MCF 10A (cell line): Measurements from ENCODE around the gene POLR1F. TPM values are rescaled to one million over a fixed set of nuclear protein-coding genes. Genes with fewer than 3 reads are reported as not detected.

Experiments used
- BruUV-seq: library from RNA; stranded (reverse); fragments of 400-500 nt; replicated peaks from 2 replicates; lab custom pipeline; 2021; lab: Mats Ljungman, UMichigan
- CTCF ChIA-PET: fragments of 300-600 bp; sonication (Branson Sonifier 250); formaldehyde crosslinking; extraction: SDS; loops from one replicate; lab custom pipeline; 2021; ENCODE audit warnings: antibody characterized with exemption, inconsistent platforms; lab: Yijun Ruan, JAX
- POLR2A ChIA-PET: fragments of 300-600, 350-650 bp; sonication (Branson Sonifier 250); formaldehyde crosslinking; extraction: SDS; loops from one replicate; lab custom pipeline; 2020; ENCODE audit warnings: antibody characterized with exemption, inconsistent platforms; lab: Yijun Ruan, JAX
- DNase-seq: peaks from one replicate; pipeline ENCODE4 v3.0.0-alpha.2; 2018; ENCODE audit not compliant: unreplicated experiment
- H3K27ac Mint-ChIP-seq: one replicate; pipeline ENCODE4 v1.8.0; 2022; ENCODE audit warnings: mild to moderate bottlenecking, low read depth, mixed read lengths; ENCODE audit not compliant: unreplicated experiment
- H3K27me3 Mint-ChIP-seq: one replicate; pipeline ENCODE4 v1.8.0; 2022; ENCODE audit warnings: mixed read lengths; ENCODE audit not compliant: insufficient read depth, unreplicated experiment
- H3K36me3 Mint-ChIP-seq: one replicate; pipeline ENCODE4 v1.8.0; 2022; ENCODE audit warnings: mild to moderate bottlenecking, moderate library complexity, mixed read lengths; ENCODE audit not compliant: insufficient read depth, unreplicated experiment
- H3K4me1 Mint-ChIP-seq: one replicate; pipeline ENCODE4 v1.8.0; 2022; ENCODE audit warnings: mixed read lengths; ENCODE audit not compliant: insufficient read depth, unreplicated experiment
- H3K4me3 Mint-ChIP-seq: one replicate; pipeline ENCODE4 v1.8.0; 2022; ENCODE audit warnings: mild to moderate bottlenecking, moderate library complexity, mixed read lengths; ENCODE audit not compliant: unreplicated experiment
- H3K9me3 Mint-ChIP-seq: one replicate; pipeline ENCODE4 v1.8.0; 2022; ENCODE audit warnings: mixed read lengths; ENCODE audit not compliant: unreplicated experiment
- CTCF ChIP-seq: fragments of 200-600 bp; IDR thresholded peaks from one replicate; pipeline ENCODE4 v1.8.0; 2022; ENCODE audit warnings: antibody characterized with exemption, mild to moderate bottlenecking; ENCODE audit not compliant: unreplicated experiment
- intact Hi-C: fragments of 100-400 bp; cut with micrococcal nuclease; formaldehyde crosslinking; loops from 2 replicates; pipeline ENCODE4 v1.14.1; 2022
- total RNA-seq: library from RNA; stranded (reverse); gene quantifications from 2 replicates; pipeline ENCODE4 v1.2.3, GENCODE V29; 2022

The POLR1F gene
- total RNA-seq, 1 experiment from 2014 or later, result 22.8 TPM

- no TSS peak for BruUV-seq
- no peak overlapping the region for H3K27ac Mint-ChIP-seq
- no peaks in the 10 kb centered on the region for H3K9me3 Mint-ChIP-seq
- no peaks in the 10 kb centered on the region for H3K4me1 Mint-ChIP-seq
- POLR2A ChIA-PET, result no interaction called here
- no peak overlapping the region for H3K4me3 Mint-ChIP-seq
- no peak for TF ChIP-seq CTCF
- no peaks in the 10 kb centered on the region for H3K27me3 Mint-ChIP-seq
- no peaks in the 10 kb centered on the region for H3K36me3 Mint-ChIP-seq
- DNase-seq, result no peak
- CTCF ChIA-PET, result no interaction called here
- intact Hi-C loops, result no loop called here
Observed at GRCh38 chr7:19670806-19671205, 38.0 kb downstream of the POLR1F start.

GRCh38 chr7:19665399-19666008 lies 43.3 kb downstream of the POLR1F start:
- BruUV-seq, result no TSS peak
- H3K4me1 Mint-ChIP-seq, result peaks cover 23% of the 10 kb centered on the region
- peak; percentile 51 for DNase-seq
- CTCF ChIA-PET, result interaction anchor here (0.7 to 1.6 kb wide), 7 partner anchors 14 to 1614 kb away, joined by 3 to 5 read pairs (median 4); no protein-coding TSS in a partner anchor
- no peaks in the 10 kb centered on the region for H3K9me3 Mint-ChIP-seq
- H3K27ac Mint-ChIP-seq, result no peak overlapping the region
- intact Hi-C loops, result loop anchor here (1.0 to 5.0 kb wide), 5 partner anchors 223 to 1313 kb away; no protein-coding TSS in a partner anchor
- H3K4me3 Mint-ChIP-seq, result no peak overlapping the region
- peak; percentile 48 for TF ChIP-seq CTCF
- H3K27me3 Mint-ChIP-seq, result no peaks in the 10 kb centered on the region
- POLR2A ChIA-PET, result interaction anchor here (0.5 to 1.1 kb wide), 4 partner anchors 291 to 972 kb away, joined by 3 to 6 read pairs (median 4); no protein-coding TSS in a partner anchor
- no peaks in the 10 kb centered on the region for H3K36me3 Mint-ChIP-seq

- Mint-ChIP-seq H3K36me3 (no peaks in the 10 kb centered on the region), H3K27me3 (no peaks in the 10 kb centered on the region), H3K4me1 (peaks cover 23% of the 10 kb centered on the region), H3K27ac (peak overlapping the region; percentile 25), H3K9me3 (no peaks in the 10 kb centered on the region), H3K4me3 (peak overlapping the region; percentile 37)
- intact Hi-C loops, result loop anchor here (2.0 kb wide), 1 partner anchor 971 kb away; no protein-coding TSS in a partner anchor
- ChIA-PET POLR2A (interaction anchor here (0.9 kb wide), 1 partner anchor 43 kb away, joined by 3 read pairs; no protein-coding TSS in a partner anchor), CTCF (interaction anchor here (0.8 to 1.6 kb wide), 3 partner anchors 36 to 1074 kb away, joined by 3 to 5 read pairs (median 3); no protein-coding TSS in a partner anchor)
- no TSS peak for BruUV-seq
- TF ChIP-seq CTCF, result no peak
- peak; percentile 66 for DNase-seq
Observed at GRCh38 chr7:19663816-19664462, 44.9 kb downstream of the POLR1F start.

- no peak overlapping the region for H3K27ac Mint-ChIP-seq
- POLR2A ChIA-PET, result interaction anchor here (0.6 kb wide), 1 partner anchor 174 kb away, joined by 3 read pairs; no protein-coding TSS in a partner anchor
- intact Hi-C loops, result no loop called here
- no peaks in the 10 kb centered on the region for H3K36me3 Mint-ChIP-seq
- no peaks in the 10 kb centered on the region for H3K27me3 Mint-ChIP-seq
- H3K4me3 Mint-ChIP-seq, result no peak overlapping the region
- CTCF ChIA-PET, result interaction anchor here (0.6 kb wide), 1 partner anchor 244 kb away, joined by 3 read pairs; no protein-coding TSS in a partner anchor
- H3K9me3 Mint-ChIP-seq, result peaks cover 21% of the 10 kb centered on the region
- TF ChIP-seq CTCF, result no peak
- peak; percentile 68 for DNase-seq
- no TSS peak for BruUV-seq
- H3K4me1 Mint-ChIP-seq, result peaks cover 6% of the 10 kb centered on the region
Observed at GRCh38 chr7:19648791-19649190, 60.0 kb downstream of the POLR1F start.
